GM12891 (cell line): ENCODE measurements around the gene ID1.

Experiments
- DNase-seq: peaks from one replicate; pipeline ENCODE4 v3.0.0; 2011; ENCODE audit warnings: low spot score; ENCODE audit not compliant: insufficient read length
- FAIRE-seq: peaks from 2 replicates; lab custom pipeline; 2011; peaks lifted over from hg19 to GRCh38; lab: Jason Lieb, UNC
- PAX5 ChIP-seq: IDR thresholded peaks from 2 replicates; pipeline ENCODE4 v1.6.1; 2011; ENCODE audit warnings: low read length, moderate library complexity, mild to moderate bottlenecking; ENCODE audit not compliant: insufficient read depth, severe bottlenecking
- POLR2A ChIP-seq: IDR thresholded peaks from 2 replicates; pipeline ENCODE4 v1.6.1; 2011; ENCODE audit warnings: low read depth, low read length, control low read depth
- POLR2AphosphoS5 ChIP-seq: IDR thresholded peaks from 2 replicates; pipeline ENCODE4 v1.6.1; 2011; ENCODE audit warnings: low read depth, low read length, control low read depth
- POU2F2 ChIP-seq: IDR thresholded peaks from 2 replicates; pipeline ENCODE4 v1.6.1; 2011; ENCODE audit warnings: low read depth, mild to moderate bottlenecking, control low read depth, low read length, moderate library complexity
- SPI1 ChIP-seq: IDR thresholded peaks from 2 replicates; pipeline ENCODE4 v1.6.1; 2011; ENCODE audit warnings: low read depth, low read length, control low read depth
- TAF1 ChIP-seq: IDR thresholded peaks from 2 replicates; pipeline ENCODE4 v1.6.1; 2011; ENCODE audit warnings: low read depth, low read length, control low read depth

Gene ID1

GRCh38 chr20:31630187-31630790 is 25.2 kb downstream of the ID1 start:
- TF ChIP-seq SPI1 (peak; percentile 26), POLR2AphosphoS5 (no peak), PAX5 (no peak)
- no peak for FAIRE-seq
- DNase-seq: no peak

GRCh38 chr20:31632548-31633338 is 27.7 kb downstream of the ID1 start:
- DNase-seq (no peak), FAIRE-seq (no peak)
- TF ChIP-seq POU2F2: no peak
- TF ChIP-seq PAX5: no peak
- TF ChIP-seq POLR2A: no peak
- no peak for TF ChIP-seq SPI1
- no peak for TF ChIP-seq POLR2AphosphoS5
- no peak for TF ChIP-seq TAF1

- FAIRE-seq: no peak
- no peak for DNase-seq
- TF ChIP-seq SPI1 (no peak), POLR2A (no peak), TAF1 (no peak), POU2F2 (no peak), PAX5 (no peak), POLR2AphosphoS5 (no peak)
Measured at GRCh38 chr20:31633339-31633914, 28.3 kb downstream of the ID1 start.

- TF ChIP-seq TAF1 (no peak), POLR2A (no peak), SPI1 (no peak), POU2F2 (no peak), PAX5 (no peak), POLR2AphosphoS5 (no peak)
- FAIRE-seq: no peak
- no peak for DNase-seq
Measured at GRCh38 chr20:31637660-31638059, 32.6 kb downstream of the ID1 start, which contains the start of gene COX4I2. Gene COX4I2 (plus strand): TSS chr20:31637912. CDS start chr20:31639018, 1,106 bp downstream.

- TF ChIP-seq POLR2AphosphoS5: no peak
- TF ChIP-seq TAF1: no peak
- TF ChIP-seq SPI1: no peak
- TF ChIP-seq PAX5: no peak
- TF ChIP-seq POLR2A: no peak
- TF ChIP-seq POU2F2: no peak
- DNase-seq (no peak), FAIRE-seq (no peak)
Measured at GRCh38 chr20:31638317-31638716, 33.2 kb downstream of the ID1 start.

- TF ChIP-seq TAF1 (no peak), PAX5 (no peak), POLR2A (no peak), POLR2AphosphoS5 (no peak), SPI1 (no peak), POU2F2 (no peak)
- DNase-seq (no peak), FAIRE-seq (no peak)
Measured at GRCh38 chr20:31638816-31639215, 33.7 kb downstream of the ID1 start.

- DNase-seq (no peak), FAIRE-seq (no peak)
- TF ChIP-seq POU2F2 (no peak), POLR2A (no peak), TAF1 (no peak)
Measured at GRCh38 chr20:31640259-31640658, 35.2 kb downstream of the ID1 start.

- FAIRE-seq: peak; percentile 73
- no peak for DNase-seq
- no peak for TF ChIP-seq SPI1
- no peak for TF ChIP-seq PAX5
- TF ChIP-seq POU2F2: no peak
- no peak for TF ChIP-seq TAF1
- TF ChIP-seq POLR2A: no peak
- no peak for TF ChIP-seq POLR2AphosphoS5
Measured at GRCh38 chr20:31641391-31641790, 36.3 kb downstream of the ID1 start.

GRCh38 chr20:31642837-31643236 is 37.7 kb downstream of the ID1 start:
- TF ChIP-seq SPI1 (no peak; the same call in 1 of the 2 replicates), POU2F2 (no peak), POLR2A (no peak), TAF1 (no peak), PAX5 (no peak), POLR2AphosphoS5 (no peak)
- no peak for DNase-seq
- FAIRE-seq: no peak
